WTC11 (cell line): ENCODE data around the gene MAP7.

ENCODE experiments used
- NR1H2 ChIP-seq: sonication (generic); formaldehyde crosslinking; IDR thresholded peaks from 2 replicates; pipeline ENCODE4 v1.9.0; 2021; ENCODE audit warnings: mild to moderate bottlenecking, moderate library complexity, missing genetic modification reagents
- TF ChIP-seq, protein P1 (sequence below): fragments of 250-450 bp; sonication (Bioruptor Pico); IDR thresholded peaks from 2 replicates; pipeline ENCODE4 v1.9.0; 2021; ENCODE audit warnings: mild to moderate bottlenecking, borderline replicate concordance

DNA sequence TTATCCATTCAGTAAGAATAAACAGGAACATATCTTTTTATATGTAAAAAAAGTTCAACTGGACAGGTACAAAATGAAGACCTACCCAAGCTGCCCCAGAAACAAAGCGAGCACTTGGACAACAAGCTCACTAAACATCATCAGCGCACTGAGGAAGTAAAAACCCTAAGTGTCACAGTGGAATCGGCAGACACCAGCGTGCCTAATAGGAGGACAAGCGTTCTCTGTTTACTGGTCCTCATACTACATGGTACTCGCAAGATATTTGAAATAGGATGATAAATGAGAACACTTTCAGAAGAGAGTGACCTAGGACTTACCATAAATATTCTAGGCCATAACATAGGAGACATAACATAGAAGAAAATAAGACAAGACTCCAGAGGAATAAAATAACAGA, 18.2 kb downstream of the MAP7 start:
- no peak for TF ChIP-seq NR1H2 (CRISPR knock-in tag)
- TF ChIP-seq, protein P1, sequence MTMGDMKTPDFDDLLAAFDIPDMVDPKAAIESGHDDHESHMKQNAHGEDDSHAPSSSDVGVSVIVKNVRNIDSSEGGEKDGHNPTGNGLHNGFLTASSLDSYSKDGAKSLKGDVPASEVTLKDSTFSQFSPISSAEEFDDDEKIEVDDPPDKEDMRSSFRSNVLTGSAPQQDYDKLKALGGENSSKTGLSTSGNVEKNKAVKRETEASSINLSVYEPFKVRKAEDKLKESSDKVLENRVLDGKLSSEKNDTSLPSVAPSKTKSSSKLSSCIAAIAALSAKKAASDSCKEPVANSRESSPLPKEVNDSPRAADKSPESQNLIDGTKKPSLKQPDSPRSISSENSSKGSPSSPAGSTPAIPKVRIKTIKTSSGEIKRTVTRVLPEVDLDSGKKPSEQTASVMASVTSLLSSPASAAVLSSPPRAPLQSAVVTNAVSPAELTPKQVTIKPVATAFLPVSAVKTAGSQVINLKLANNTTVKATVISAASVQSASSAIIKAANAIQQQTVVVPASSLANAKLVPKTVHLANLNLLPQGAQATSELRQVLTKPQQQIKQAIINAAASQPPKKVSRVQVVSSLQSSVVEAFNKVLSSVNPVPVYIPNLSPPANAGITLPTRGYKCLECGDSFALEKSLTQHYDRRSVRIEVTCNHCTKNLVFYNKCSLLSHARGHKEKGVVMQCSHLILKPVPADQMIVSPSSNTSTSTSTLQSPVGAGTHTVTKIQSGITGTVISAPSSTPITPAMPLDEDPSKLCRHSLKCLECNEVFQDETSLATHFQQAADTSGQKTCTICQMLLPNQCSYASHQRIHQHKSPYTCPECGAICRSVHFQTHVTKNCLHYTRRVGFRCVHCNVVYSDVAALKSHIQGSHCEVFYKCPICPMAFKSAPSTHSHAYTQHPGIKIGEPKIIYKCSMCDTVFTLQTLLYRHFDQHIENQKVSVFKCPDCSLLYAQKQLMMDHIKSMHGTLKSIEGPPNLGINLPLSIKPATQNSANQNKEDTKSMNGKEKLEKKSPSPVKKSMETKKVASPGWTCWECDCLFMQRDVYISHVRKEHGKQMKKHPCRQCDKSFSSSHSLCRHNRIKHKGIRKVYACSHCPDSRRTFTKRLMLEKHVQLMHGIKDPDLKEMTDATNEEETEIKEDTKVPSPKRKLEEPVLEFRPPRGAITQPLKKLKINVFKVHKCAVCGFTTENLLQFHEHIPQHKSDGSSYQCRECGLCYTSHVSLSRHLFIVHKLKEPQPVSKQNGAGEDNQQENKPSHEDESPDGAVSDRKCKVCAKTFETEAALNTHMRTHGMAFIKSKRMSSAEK: no peak
